ENCODE results near the gene MED16. TPM values are rescaled to one million over a fixed set of nuclear protein-coding genes. Genes with fewer than 3 reads are reported as not detected.

Gene MED16
- polyA plus RNA-seq, 4 donors, result 39.0 to 107 (median 70.3) TPM

DNA sequence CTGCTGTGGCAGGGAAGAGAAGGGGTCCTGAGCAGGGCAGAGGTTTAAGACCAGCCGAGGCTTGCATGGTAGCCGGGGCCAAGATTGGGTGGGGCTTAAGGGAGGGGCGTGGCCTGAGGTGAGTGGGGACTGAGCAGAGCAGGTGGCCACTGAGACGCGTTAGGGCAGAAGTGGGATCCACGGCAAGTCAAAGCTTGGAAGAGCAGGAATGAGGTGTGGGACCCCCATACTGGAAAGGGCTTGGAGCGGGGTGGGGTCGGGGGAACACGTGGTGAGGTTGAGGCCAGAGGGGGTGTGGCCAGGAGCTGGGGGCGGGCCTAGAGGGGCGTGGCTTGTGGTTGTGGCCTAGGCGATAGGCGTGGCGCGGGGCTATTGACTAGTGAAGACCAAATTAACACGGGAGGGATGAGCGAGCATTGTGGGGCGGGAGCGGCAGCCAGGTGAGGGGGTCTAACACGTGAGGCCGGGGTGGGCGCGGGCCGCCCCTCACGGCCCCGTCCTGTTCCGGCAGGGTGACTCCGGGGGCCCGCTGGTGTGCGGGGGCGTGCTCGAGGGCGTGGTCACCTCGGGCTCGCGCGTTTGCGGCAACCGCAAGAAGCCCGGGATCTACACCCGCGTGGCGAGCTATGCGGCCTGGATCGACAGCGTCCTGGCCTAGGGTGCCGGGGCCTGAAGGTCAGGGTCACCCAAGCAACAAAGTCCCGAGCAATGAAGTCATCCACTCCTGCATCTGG lies 30.2 kb downstream of the MED16 start:
- WGBS, 3 donors, result 15 to 28% (median 22%) methylated on average over 41 to 48 of the region's 48 CpGs
- Histone ChIP-seq H3K27ac (ENCODE audit: low read depth in 1 of 3, low read length in 2 of 3) (no peak overlapping the region), H3K4me1 (ENCODE audit: control insufficient read depth in 3 of 3, insufficient read depth in 2 of 3, low read depth in 1 of 3, low read length in 2 of 3) (peaks cover 0 to 8% (median 0%) of the 10 kb centered on the region in 3 donors), H3K4me3 (ENCODE audit: low read depth in 1 of 3, low read length in 3 of 3) (no peak overlapping the region), H3K36me3 (ENCODE audit: control insufficient read depth in 3 of 3, insufficient read depth in 2 of 3, low read depth in 1 of 3, low read length in 3 of 3) (peaks cover 0 to 25% (median 0%) of the 10 kb centered on the region in 3 donors), H3K9me3 (ENCODE audit: control insufficient read depth in 2 of 2, insufficient read depth in 1 of 2, low read depth in 1 of 2, low read length in 1 of 2) (peaks cover 0 to 3% of the 10 kb centered on the region in 2 donors), H3K27me3 (ENCODE audit: control insufficient read depth in 3 of 3, insufficient read depth in 3 of 3, low read length in 3 of 3) (peaks cover 4 to 16% (median 4%) of the 10 kb centered on the region in 3 donors)
- FAIRE-seq, result no peak
- peak; percentile 60 to 61 for DNase-seq

DNA sequence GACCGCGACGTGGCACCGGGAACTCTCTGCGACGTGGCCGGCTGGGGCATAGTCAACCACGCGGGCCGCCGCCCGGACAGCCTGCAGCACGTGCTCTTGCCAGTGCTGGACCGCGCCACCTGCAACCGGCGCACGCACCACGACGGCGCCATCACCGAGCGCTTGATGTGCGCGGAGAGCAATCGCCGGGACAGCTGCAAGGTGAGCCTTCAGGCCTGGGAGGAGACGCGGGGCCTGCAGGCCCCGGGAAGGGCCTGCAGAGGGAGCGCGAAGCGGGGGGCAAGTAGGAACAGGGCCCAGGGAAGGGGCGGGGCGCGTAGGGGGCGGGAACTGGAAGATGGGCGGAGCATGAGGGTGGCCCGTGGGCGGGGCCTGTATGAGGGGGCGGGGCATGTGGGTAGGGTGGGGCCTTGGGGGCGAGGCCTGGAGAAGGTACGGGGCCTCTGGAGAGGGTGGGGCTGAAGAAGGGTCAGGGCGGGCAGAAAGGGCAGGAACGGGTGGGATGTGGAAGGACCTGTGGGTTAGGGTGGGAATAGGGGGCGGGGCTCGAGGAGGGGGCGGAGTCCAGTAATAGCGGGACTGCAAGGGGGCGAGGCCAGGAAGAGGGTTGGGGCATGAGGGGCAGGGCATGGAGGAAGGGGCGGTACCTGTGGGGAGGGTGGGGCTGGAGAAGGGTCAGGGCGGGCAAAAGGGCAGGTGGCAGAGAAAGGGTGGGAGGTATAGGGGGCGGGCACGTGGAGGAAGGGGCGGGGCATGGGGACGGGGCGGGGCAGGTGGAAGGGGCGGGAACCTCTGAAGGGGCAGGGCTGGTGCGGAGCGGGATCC lies 31.0 kb downstream of the MED16 start:
- no peak overlapping the region for H3K27ac ChIP-seq (ENCODE audit: low read depth in 1 of 3, low read length in 2 of 3)
- WGBS, 3 donors, result 14 to 21% (median 21%) methylated on average over 45 to 60 of the region's 60 CpGs
- peaks cover 0 to 3% of the 10 kb centered on the region in 2 donors for H3K9me3 ChIP-seq (ENCODE audit: control insufficient read depth in 2 of 2, insufficient read depth in 1 of 2, low read depth in 1 of 2, low read length in 1 of 2)
- H3K4me1 ChIP-seq (ENCODE audit: control insufficient read depth in 3 of 3, insufficient read depth in 2 of 3, low read depth in 1 of 3, low read length in 2 of 3), result peaks cover 0 to 8% (median 0%) of the 10 kb centered on the region in 3 donors
- peaks cover 0 to 18% (median 0%) of the 10 kb centered on the region in 3 donors for H3K36me3 ChIP-seq (ENCODE audit: control insufficient read depth in 3 of 3, insufficient read depth in 2 of 3, low read depth in 1 of 3, low read length in 3 of 3)
- H3K4me3 ChIP-seq (ENCODE audit: low read depth in 1 of 3, low read length in 3 of 3), result peak overlapping the region in 1 of 3 donors; percentile 14
- peaks cover 4 to 16% (median 4%) of the 10 kb centered on the region in 3 donors for H3K27me3 ChIP-seq (ENCODE audit: control insufficient read depth in 3 of 3, insufficient read depth in 3 of 3, low read length in 3 of 3)
- FAIRE-seq, result no peak
- peak; percentile 67 to 78 for DNase-seq

- H3K27me3 ChIP-seq (ENCODE audit: control insufficient read depth in 3 of 3, insufficient read depth in 3 of 3, low read length in 3 of 3), result peaks cover 4 to 16% (median 4%) of the 10 kb centered on the region in 3 donors
- FAIRE-seq (no peak), DNase-seq (no peak)
- H3K9me3 ChIP-seq (ENCODE audit: control insufficient read depth in 2 of 2, insufficient read depth in 1 of 2, low read depth in 1 of 2, low read length in 1 of 2), result peaks cover 0 to 3% of the 10 kb centered on the region in 2 donors
- 38 to 58% (median 49%) methylated on average over 23 to 35 of the region's 35 CpGs for WGBS, 3 donors
- H3K36me3 ChIP-seq (ENCODE audit: control insufficient read depth in 3 of 3, insufficient read depth in 2 of 3, low read depth in 1 of 3, low read length in 3 of 3), result peaks cover 0 to 14% (median 0%) of the 10 kb centered on the region in 3 donors
- H3K4me3 ChIP-seq (ENCODE audit: low read depth in 1 of 3, low read length in 3 of 3), result no peak overlapping the region
- peaks cover 0 to 8% (median 0%) of the 10 kb centered on the region in 3 donors for H3K4me1 ChIP-seq (ENCODE audit: control insufficient read depth in 3 of 3, insufficient read depth in 2 of 3, low read depth in 1 of 3, low read length in 2 of 3)
- no peak overlapping the region for H3K27ac ChIP-seq (ENCODE audit: low read depth in 1 of 3, low read length in 2 of 3)
Observed at GRCh38 chr19:861141-861755, 31.7 kb downstream of the MED16 start.

- Histone ChIP-seq H3K9me3 (ENCODE audit: control insufficient read depth in 2 of 2, insufficient read depth in 1 of 2, low read depth in 1 of 2, low read length in 1 of 2) (peaks cover 0 to 3% of the 10 kb centered on the region in 2 donors), H3K27me3 (ENCODE audit: control insufficient read depth in 3 of 3, insufficient read depth in 3 of 3, low read length in 3 of 3) (peaks cover 4 to 16% (median 4%) of the 10 kb centered on the region in 3 donors), H3K36me3 (ENCODE audit: control insufficient read depth in 3 of 3, insufficient read depth in 2 of 3, low read depth in 1 of 3, low read length in 3 of 3) (peaks cover 0 to 3% (median 0%) of the 10 kb centered on the region in 3 donors), H3K4me3 (ENCODE audit: low read depth in 1 of 3, low read length in 3 of 3) (peak within 1 kb of the TSS in 2 of 3 donors; percentile 36 to 41), H3K27ac (ENCODE audit: low read depth in 1 of 3, low read length in 2 of 3) (peak within 1 kb of the TSS in 1 of 3 donors; percentile 73), H3K4me1 (ENCODE audit: control insufficient read depth in 3 of 3, insufficient read depth in 2 of 3, low read depth in 1 of 3, low read length in 2 of 3) (peaks cover 0 to 8% (median 0%) of the 10 kb centered on the region in 3 donors)
- 26 to 31% (median 29%) methylated on average over 20 to 24 of the region's 24 CpGs for WGBS, 3 donors
- DNase-seq (no peak), FAIRE-seq (no peak)
Observed at GRCh38 chr19:858868-859843, 33.8 kb downstream of the MED16 start, which contains the start of gene CFD. Gene CFD, plus strand, starts transcription at chr19:859664. Its CDS starts 26 bp downstream, at chr19:859690.

- DNase-seq, result no peak
- H3K36me3 ChIP-seq (ENCODE audit: control insufficient read depth in 3 of 3, insufficient read depth in 2 of 3, low read depth in 1 of 3, low read length in 3 of 3), result no peaks in the 10 kb centered on the region
- H3K4me1 ChIP-seq (ENCODE audit: control insufficient read depth in 3 of 3, insufficient read depth in 2 of 3, low read depth in 1 of 3, low read length in 2 of 3), result peaks cover 0 to 8% (median 0%) of the 10 kb centered on the region in 3 donors
- 66 to 77% (median 74%) methylated on average over 9 of the region's 9 CpGs for WGBS, 3 donors
- FAIRE-seq, result no peak
- H3K9me3 ChIP-seq (ENCODE audit: control insufficient read depth in 2 of 2, insufficient read depth in 1 of 2, low read depth in 1 of 2, low read length in 1 of 2), result peaks cover 0 to 3% of the 10 kb centered on the region in 2 donors
- H3K27ac ChIP-seq (ENCODE audit: low read depth in 1 of 3, low read length in 2 of 3), result no peak overlapping the region
- H3K4me3 ChIP-seq (ENCODE audit: low read depth in 1 of 3, low read length in 3 of 3), result no peak overlapping the region
- H3K27me3 ChIP-seq (ENCODE audit: control insufficient read depth in 3 of 3, insufficient read depth in 3 of 3, low read length in 3 of 3), result peaks cover 4 to 19% (median 5%) of the 10 kb centered on the region in 3 donors
Observed at GRCh38 chr19:858284-858683, 34.7 kb downstream of the MED16 start.

DNA sequence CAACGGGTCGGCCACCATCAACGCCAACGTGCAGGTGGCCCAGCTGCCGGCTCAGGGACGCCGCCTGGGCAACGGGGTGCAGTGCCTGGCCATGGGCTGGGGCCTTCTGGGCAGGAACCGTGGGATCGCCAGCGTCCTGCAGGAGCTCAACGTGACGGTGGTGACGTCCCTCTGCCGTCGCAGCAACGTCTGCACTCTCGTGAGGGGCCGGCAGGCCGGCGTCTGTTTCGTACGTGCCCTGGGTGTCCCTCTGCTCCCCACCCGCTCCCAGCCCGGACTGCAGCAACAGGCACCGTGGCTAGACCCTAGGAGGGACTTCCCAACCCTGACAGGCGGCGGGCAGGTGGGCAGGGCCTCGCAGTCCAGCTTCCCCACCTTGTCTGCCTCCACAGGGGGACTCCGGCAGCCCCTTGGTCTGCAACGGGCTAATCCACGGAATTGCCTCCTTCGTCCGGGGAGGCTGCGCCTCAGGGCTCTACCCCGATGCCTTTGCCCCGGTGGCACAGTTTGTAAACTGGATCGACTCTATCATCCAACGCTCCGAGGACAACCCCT lies 37.3 kb downstream of the MED16 start:
- FAIRE-seq, result no peak
- WGBS, 3 donors, result 73 to 79% (median 75%) methylated on average over 33 to 40 of the region's 40 CpGs
- peaks cover 0 to 8% (median 0%) of the 10 kb centered on the region in 3 donors for H3K4me1 ChIP-seq (ENCODE audit: control insufficient read depth in 3 of 3, insufficient read depth in 2 of 3, low read depth in 1 of 3, low read length in 2 of 3)

GRCh38 chr19:855142-855541 lies 37.8 kb downstream of the MED16 start:
- no peak for FAIRE-seq
- no peak overlapping the region for H3K4me3 ChIP-seq (ENCODE audit: low read depth in 1 of 3, low read length in 3 of 3)
- H3K27ac ChIP-seq (ENCODE audit: low read depth in 1 of 3, low read length in 2 of 3), result no peak overlapping the region
- H3K36me3 ChIP-seq (ENCODE audit: control insufficient read depth in 3 of 3, insufficient read depth in 2 of 3, low read depth in 1 of 3, low read length in 3 of 3), result no peaks in the 10 kb centered on the region
- 81 to 89% (median 86%) methylated on average over 12 of the region's 12 CpGs for WGBS, 3 donors
- H3K4me1 ChIP-seq (ENCODE audit: control insufficient read depth in 3 of 3, insufficient read depth in 2 of 3, low read depth in 1 of 3, low read length in 2 of 3), result peaks cover 0 to 8% (median 0%) of the 10 kb centered on the region in 3 donors
- DNase-seq, result no peak
- peaks cover 3 to 43% (median 12%) of the 10 kb centered on the region in 3 donors for H3K27me3 ChIP-seq (ENCODE audit: control insufficient read depth in 3 of 3, insufficient read depth in 3 of 3, low read length in 3 of 3)
- peaks cover 0 to 3% of the 10 kb centered on the region in 2 donors for H3K9me3 ChIP-seq (ENCODE audit: control insufficient read depth in 2 of 2, insufficient read depth in 1 of 2, low read depth in 1 of 2, low read length in 1 of 2)

More for the DNA sequence above, 37.3 kb downstream of the MED16 start:
- DNase-seq, result no peak
- H3K36me3 ChIP-seq (ENCODE audit: control insufficient read depth in 3 of 3, insufficient read depth in 2 of 3, low read depth in 1 of 3, low read length in 3 of 3), result no peaks in the 10 kb centered on the region
- H3K27ac ChIP-seq (ENCODE audit: low read depth in 1 of 3, low read length in 2 of 3), result no peak overlapping the region
- H3K27me3 ChIP-seq (ENCODE audit: control insufficient read depth in 3 of 3, insufficient read depth in 3 of 3, low read length in 3 of 3), result peaks cover 3 to 38% (median 12%) of the 10 kb centered on the region in 3 donors
- H3K9me3 ChIP-seq (ENCODE audit: control insufficient read depth in 2 of 2, insufficient read depth in 1 of 2, low read depth in 1 of 2, low read length in 1 of 2), result peaks cover 0 to 3% of the 10 kb centered on the region in 2 donors
- H3K4me3 ChIP-seq (ENCODE audit: low read depth in 1 of 3, low read length in 3 of 3), result no peak overlapping the region

Measured in small intestine (tissue), 7 donors.